ENCODE results near the gene BEGAIN.

Gene BEGAIN, protein sequence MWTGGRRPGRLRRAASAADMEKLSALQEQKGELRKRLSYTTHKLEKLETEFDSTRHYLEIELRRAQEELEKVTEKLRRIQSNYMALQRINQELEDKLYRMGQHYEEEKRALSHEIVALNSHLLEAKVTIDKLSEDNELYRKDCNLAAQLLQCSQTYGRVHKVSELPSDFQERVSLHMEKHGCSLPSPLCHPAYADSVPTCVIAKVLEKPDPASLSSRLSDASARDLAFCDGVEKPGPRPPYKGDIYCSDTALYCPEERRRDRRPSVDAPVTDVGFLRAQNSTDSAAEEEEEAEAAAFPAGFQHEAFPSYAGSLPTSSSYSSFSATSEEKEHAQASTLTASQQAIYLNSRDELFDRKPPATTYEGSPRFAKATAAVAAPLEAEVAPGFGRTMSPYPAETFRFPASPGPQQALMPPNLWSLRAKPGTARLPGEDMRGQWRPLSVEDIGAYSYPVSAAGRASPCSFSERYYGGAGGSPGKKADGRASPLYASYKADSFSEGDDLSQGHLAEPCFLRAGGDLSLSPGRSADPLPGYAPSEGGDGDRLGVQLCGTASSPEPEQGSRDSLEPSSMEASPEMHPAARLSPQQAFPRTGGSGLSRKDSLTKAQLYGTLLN

DNA sequence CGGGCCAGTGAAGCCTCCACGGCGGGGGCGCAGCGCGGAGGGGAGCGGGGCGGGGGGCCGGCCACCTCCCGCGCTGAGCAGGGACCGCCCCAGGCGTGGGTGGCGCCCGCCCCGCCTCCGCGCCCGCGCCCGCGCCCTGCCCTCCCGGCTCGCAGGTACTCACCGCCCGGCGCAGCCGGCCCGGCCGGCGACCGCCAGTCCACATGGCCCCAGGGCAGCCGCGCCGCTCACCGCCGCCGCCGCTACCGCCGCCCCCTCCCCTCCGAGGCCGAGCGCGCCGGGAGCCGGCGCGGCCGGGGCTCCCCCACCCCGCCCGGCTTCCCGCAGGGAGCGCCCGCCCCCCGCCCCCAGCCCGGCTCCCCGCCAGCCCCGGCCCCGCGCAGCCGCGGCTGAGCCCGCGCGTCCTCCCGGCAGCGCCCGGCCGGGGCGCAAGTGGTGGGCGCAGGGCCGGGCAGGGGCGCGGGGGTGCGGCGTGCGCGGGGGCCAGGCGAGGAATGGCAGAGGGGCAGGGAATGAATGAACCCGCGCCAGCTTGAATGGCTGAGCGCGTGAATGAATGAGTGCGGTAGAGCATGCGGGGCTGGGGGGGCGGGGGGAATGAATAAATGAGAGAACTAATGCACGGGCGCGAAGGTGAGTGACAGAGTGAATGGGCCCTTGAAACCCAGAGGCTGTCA is at the start of gene BEGAIN:
BEGAIN (minus strand) TSS at position 332 of the 677 bp plus-strand sequence; CDS start at position 205, 127 bp downstream.
- DNase-seq (ENCODE audit: low read depth, low spot score), result no peak

DNA sequence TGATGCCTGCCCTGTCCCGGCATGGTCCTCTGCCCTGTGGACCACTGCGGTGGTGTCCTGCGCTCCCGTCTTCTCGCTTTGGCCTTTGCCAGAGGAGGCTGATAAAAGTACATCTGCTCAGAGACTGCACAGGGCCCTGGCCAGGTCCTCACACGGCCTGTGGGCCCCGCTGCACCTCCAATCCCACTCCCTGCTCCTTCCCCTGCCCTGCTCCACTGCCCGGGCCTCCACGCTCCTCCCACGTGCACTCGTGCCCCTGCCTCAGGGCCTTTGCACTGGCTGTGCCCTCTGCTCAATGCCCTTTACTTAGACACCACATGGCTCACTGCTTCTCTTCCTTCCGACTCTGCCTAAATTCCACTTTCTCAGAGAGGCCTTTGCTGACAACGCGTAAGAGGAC is 49.3 kb upstream of the BEGAIN start:
- no peak for DNase-seq (ENCODE audit: low read depth, low spot score)

DNA sequence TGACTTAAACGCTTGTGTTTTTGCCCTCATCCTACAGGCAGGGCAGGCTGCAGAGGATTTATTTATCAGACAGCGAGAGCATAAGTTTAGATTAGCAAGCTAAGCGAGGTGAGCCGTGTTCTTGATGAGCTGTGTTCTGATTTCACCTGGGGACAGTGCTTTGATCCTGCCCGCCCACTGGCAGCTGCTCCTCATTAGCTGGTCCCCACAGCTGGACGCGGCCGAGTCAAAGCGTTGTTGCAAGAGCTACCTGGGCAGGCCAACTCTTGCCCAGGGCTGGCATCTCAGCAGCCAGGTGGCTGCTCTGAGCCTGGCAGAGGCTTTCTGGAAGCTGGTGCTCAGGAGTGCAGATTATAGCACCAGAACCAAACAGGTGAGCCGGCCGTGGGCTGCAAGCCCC is 46.8 kb upstream of the BEGAIN start:
- no peak for DNase-seq (ENCODE audit: low read depth, low spot score)

DNA sequence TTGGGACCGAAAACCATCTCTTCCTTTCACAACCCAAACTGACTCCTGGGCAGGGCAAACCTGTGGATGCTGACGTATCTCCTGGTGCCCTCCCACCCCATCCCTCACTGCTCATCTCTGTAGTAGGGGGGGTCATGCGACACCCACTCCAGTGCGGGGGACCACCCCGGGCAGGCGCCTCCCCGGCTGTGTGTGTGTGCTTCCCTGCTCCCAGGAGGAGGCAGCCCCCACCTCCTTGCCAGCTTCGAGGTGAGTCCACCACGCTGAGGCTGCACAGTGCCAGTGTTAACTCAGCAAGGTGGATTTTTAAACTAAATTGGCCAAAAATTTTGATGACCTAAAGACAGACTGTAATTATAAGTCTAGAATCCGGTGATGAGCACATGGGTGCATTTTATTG is 46.2 kb upstream of the BEGAIN start:
- DNase-seq (ENCODE audit: low read depth, low spot score), result no peak

DNA sequence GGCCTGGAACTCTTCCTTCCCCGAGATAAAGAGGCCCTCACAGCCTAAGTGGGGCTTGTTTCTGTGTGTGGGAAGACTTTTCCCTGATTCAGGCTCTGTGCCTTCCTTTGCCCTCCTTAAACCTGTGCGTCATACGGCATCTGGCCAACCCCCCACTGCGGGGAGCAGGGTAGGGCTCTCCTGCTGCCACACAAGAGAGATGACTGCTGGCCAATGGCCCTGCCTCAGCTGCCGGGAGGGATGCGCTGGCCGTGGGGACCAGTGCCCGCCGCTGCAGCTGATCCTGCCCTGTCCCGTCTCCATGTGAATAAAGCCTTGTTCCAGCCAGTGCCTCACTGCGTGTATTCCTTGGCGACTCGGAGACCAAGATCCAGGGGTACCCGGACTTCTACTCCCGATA is 42.5 kb upstream of the BEGAIN start:
- no peak for DNase-seq (ENCODE audit: low read depth, low spot score)

DNA sequence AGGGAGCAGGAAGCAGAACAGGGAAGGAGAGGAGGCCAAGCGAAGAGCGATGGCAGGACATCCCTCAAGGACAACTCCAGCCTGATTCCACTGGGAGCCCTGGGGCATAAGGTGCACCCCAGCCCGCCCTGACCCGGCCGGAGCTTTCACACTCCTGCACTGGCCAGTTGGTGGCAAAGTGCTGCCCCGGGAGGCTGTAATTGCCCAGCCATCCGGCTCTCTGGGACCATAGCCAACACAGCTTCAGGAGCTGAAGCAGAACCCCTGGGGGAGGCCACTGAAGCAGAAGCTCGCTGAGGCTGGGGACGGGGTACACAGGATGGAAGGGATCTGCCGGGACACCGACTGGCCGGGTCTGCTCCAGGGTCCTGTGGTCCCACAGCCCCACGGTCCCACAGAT is 41.9 kb upstream of the BEGAIN start:
- DNase-seq (ENCODE audit: low read depth, low spot score), result no peak

DNA sequence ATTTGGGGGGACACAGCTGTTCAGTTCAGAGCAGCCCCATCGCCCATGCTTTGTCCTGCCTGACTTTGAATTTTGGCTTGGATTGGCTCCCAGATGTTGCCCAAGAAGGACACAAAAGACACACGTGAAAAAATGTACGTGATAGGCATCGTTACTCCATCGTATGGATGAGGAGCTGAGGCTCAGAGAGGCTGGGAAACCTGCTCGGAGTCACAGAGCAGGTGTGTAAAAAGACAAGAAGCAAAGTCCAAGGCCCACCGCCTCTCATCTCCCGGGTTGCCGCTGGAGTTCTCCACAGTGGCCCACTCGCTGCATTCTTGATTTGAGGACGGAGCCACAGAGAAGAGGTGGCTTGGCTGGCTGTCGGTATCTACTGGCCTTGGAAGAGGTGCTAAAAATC is 41.0 kb upstream of the BEGAIN start:
- no peak for DNase-seq (ENCODE audit: low read depth, low spot score)

DNA sequence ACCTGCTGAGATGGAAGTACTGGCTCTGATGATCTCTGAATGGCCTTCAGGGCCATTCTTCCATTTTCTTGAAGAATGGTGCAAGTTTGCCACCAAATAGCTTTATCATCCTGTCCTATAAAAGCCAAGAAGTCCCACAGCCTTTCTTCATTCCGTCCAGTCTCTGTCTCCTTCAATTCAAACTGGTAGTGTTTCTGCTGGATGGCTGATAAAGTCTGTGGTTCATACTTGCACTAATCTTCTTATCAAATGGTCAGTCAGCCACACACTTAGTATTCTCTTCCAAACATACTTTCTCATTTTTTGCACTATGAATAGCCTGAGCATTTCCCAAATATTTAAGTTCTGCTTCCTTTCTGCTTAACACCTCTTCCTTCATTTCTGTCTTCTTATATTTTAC is 39.4 kb upstream of the BEGAIN start:
- DNase-seq (ENCODE audit: low read depth, low spot score), result no peak

DNA sequence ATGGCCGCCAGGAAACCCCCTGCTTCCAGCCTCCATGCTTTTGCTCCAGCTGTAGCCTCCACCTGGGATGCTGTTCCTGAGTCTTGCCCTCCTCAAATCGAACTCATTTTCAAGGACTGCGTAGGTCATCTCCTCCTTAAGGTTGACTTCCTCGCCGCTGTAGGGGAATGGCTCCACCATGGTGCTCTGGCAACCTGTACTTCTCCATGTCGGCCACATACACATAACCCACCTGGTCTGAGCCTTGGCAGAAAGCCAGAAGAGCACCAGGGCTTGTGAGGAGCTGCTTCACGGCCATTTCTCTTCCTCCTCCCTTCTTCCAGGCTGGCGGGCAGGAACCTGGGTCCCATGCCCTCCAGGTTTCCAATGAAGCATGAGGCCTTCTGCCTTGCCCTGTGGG is 36.7 kb upstream of the BEGAIN start:
- no peak for DNase-seq (ENCODE audit: low read depth, low spot score)

DNA sequence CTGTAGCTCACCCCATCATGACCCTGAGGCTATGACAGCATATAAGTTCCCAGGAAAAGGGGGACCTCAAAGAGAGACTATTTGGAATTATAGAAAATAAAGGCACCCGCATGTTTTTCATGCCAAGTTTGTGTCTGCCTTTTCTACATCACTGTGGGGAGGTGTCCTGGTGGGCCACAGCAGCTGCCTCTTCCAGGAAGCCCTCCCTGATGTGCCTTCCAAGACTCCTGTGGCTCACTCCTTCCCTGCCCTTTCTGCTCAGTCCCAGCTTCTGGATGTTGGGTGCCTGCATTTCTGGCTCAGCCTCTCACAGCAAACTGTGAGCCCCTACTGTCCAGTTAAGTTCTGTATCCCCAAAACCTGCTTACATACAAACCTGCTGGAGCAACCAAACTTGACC is 36.3 kb upstream of the BEGAIN start:
- no peak for DNase-seq (ENCODE audit: low read depth, low spot score)

DNA sequence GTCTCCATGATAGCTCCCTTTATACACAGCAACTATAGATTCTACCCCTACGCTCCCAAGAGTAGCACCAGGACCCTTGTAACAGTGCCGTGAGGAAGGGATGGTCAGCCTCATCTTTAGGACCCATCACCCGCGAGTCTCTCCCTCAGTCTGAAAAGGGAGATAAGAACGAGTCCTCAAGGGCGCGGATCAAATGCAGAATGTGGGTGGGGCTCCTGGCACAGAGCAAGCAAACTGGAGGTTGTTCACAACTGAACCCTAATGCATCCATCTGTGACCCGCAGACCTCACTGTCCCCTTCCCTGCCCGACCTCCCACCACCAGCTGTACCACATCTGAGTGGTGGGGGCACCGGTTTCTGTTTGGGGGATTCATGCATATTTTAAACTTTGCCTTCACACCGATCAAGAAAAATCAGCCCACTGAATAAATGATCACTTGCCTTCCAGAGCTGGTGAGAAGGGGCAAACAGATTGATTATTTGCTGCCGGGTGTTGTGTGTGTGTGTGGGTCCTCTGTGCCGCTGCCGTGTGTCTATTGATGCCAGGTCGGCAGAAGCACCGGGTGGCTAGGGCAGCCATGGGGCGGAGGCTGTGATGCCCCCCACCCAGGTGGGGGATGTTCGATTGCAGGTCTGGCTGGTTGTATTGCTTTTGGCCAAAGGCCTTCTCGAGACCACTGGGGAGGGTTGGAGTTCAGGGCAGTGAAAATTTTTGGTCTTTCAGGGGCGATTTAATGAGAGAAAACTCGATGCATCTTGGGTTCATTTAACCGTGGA is 35.7 kb upstream of the BEGAIN start:
- no peak for DNase-seq (ENCODE audit: low read depth, low spot score)

DNA sequence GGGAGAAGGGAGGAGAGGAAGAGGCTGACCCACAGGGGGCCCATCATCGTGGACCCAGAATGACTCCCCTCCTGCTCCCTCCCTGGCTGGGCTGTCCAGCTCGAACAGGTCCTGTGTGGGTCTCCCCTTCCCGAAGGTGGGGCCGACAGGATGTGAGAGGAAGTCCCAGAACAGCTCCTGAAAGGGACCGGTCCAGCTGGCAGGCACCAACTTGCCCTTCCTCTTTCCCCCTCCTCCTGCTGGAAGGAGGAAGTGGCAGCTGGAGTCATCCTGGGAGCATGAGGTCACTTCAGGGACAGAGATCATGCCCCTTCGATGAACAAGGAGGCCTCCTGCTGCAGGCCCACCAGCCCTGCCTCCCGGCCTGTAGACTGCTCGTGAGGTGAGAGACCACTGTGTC is 35.0 kb upstream of the BEGAIN start:
- no peak for DNase-seq (ENCODE audit: low read depth, low spot score)

DNA sequence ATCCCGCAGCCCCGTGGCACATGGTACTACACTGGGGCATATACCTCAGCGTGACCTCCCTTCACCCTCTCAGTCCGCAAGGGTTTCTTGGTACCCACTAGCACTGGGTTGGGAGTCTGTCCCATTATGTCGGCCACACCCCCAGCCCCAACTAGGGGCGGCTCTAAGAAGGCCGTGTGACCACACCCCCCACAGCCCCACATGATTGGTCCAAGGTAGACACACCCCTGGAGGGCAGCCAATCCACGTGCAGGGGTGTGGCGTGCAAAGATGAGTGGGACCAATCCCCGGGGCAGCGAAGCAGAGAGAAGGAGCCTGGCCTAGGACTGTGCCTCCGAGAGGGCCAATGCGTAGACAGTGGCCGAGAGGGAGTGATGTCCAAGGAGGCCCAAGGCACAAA is 34.6 kb upstream of the BEGAIN start:
- DNase-seq (ENCODE audit: low read depth, low spot score), result peak; percentile 40

DNA sequence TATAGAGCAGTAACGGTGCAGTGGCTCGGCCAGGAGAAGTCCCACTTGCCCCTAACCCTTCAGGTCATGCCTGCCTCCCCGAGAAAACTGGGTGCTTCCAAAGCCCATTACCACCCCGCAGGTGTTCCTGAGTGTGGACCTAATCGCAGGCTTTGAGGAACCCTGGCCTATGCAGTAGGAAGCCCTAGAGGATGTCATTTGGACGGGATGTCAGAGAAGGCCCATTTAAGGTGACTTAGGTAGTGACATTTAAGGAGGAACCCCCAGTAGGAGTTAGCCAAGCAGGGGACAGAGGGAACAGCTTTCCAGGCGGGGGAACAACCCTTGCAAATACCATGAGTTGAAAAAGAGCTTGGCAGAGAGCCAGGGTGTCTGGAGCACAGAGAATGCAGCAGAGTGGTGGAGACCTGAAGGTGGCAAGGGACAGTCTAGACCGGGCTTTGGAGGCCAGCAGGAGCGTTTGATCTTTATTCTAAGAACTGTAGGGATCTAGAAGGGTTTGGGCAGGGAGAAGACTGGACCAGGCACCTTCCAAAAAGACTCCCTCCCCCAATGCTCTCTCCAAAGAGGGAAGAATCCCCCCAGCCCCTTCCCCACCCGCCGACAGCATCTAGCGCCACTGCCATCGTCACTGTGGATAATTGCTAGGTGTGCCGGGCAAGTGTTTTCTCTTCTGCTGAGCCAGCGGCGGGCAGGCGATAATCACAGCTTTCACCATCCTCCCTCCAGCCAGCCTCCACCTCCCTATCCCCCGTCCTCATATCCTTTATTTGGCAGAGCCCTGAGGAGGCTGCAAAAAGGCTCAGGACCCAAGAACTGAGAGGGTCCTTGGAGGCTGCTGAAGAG is 33.3 kb upstream of the BEGAIN start:
- no peak for DNase-seq (ENCODE audit: low read depth, low spot score)

DNA sequence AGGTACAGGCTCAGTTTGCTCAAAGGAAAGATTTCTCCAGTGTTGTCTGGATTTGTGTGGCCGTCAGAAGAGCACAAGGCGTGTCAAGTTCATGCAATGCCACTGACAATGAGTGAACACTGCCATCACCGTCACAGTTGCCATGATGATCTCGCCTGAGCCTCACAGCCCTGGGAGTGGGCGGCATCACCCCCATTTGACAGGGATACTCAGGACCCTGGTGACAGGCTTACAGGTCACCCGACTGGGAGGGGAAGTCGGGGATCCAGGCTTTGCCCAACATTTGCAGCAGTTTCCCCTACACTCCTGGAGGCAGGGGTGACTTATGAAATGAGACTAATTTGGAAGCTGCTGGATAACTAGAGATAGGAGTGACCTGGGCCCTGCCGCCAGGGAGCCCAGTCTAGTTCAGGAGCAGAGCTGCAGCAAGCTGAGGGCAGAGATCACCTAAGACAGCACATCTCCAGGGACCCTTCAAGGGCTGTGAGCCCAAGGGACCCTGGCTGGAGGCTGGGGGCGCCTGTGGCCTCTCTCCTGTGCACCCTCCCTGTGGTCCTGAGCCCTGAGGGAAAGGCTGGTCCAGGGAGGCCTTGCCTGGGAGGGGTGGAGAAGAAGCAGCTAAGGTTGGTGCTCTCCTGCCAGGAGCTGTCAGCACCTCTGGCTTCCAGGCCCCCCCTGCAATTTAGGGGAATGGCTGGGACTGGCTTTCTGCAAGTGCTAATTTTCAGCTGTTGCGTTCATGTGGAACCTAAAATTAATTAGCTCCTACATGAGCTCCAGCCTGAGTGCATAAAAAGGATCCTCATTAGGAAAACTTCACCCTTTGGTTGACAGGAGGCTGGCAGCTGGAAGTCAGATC is 32.4 kb upstream of the BEGAIN start:
- DNase-seq (ENCODE audit: low read depth, low spot score), result no peak

DNA sequence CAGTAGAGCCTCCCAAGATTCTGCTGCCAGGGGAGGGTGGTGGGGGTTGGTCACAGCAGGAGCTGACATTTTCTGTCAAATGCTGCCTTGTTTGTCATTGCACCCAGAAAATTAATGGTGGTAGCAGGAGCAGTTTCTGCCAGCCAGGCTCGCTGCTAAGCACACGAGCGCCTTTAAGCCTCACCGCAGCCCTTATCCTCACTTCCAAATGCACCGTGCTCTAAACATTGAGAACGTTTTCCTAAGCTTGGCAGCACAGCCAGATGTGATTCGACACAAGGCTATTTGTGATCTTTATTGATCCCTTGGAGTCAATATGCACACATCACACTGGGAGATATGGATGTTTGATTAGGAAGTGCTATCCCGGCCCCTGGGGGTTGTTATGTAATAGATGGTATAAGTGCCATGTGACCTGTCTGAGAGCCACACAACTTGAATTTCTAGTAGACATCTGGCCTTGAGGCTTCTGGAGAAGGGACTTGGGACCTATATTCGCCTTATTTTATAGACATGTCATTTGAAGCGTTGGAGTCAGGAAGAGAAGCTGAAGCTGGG is 31.6 kb upstream of the BEGAIN start:
- no peak for DNase-seq (ENCODE audit: low read depth, low spot score)

DNA sequence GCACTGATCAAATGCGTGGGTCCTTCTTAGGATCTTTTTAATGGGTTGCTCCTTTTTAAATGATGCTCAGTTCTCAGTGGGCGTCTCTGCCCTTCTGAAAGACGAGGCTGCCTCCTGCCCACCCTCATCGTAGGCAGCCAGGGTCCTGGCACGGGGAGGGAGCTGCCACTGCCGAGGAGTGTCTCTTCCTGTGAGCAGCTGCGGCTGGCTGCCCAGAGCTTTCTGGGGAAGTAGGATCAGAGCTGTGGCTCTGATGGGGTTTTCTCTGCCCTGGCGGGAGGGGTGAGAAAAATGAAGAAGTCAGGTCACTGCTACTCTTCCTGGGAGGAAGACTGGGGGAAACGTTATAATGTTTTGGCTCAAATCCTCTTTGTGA is 31.1 kb upstream of the BEGAIN start:
- DNase-seq (ENCODE audit: low read depth, low spot score), result no peak

DNA sequence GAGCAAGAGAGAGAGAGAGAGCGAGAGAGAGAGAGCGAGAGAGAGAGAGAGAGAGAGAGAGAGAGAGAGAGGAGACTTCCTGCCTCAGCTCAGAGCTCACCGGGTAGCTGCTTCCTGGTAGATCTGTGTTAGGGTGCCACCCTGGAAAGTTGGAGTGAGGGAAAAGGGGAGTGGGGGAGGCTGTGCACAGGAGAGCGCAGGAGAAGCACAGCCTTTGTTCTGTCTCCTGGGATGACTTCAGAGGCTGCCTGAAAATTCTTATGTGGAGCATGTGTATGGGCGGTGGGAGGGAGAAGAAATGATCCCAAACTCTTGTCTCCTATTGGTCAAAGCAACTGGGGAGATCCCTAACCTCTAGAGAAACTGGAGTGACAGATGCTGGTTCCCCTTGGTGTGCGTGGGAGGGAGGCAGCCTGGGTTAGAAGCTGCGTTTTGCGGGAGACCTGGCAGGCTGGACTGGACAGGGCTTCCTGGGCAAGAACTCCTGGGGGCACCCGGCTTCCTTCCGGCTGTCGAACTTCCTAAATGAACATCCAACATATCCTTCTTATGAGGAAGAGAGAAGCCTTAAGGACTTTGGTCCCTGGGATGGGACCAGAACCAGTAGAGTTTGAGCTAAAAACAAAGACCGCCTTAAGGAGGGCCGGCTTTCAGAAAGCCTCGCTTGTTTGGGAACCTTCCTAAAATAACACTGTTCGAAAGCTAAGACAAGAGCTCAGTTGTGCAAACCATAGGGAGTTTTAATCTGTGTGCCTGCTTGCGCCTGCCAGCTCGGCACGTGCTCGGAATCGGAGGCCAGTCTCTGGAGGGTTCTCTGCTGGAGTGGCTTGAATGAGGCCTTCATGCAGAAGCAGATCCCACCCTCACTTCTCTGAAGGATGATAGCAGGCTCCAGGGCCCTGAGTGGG is 30.4 kb upstream of the BEGAIN start:
- DNase-seq (ENCODE audit: low read depth, low spot score), result no peak

DNA sequence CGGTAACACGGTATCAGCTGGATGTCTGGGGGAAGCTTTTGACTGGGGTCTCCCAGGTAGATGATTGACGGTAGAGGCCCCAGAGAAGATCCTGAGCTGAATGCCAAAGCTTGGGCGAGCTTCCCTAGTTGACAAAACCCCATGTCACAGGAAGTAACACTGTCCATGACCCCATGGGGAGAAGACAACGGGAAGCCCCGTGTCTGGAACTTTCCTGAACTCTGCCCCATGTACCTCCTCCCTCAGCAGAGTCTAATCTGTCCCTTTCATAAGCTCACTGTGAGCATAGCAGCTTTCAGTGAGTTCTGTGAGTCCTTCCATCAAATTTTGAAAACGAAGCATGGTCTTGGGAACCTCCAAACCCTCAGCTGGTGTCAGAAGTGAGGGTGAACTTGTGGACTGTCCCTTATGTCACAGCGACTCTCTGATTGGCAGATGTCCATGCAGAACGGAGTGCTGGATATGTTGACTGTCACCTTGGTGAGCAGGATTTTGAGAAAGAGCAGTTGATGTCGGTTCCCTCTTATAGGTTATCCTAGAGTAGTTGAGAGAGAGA is 29.7 kb upstream of the BEGAIN start:
- no peak for DNase-seq (ENCODE audit: low read depth, low spot score)

Data from ELF-1 (cell line).